ENCODE measurements around the gene ASIC4.

The ASIC4 gene, protein sequence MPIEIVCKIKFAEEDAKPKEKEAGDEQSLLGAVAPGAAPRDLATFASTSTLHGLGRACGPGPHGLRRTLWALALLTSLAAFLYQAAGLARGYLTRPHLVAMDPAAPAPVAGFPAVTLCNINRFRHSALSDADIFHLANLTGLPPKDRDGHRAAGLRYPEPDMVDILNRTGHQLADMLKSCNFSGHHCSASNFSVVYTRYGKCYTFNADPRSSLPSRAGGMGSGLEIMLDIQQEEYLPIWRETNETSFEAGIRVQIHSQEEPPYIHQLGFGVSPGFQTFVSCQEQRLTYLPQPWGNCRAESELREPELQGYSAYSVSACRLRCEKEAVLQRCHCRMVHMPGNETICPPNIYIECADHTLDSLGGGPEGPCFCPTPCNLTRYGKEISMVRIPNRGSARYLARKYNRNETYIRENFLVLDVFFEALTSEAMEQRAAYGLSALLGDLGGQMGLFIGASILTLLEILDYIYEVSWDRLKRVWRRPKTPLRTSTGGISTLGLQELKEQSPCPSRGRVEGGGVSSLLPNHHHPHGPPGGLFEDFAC

GRCh38 chr2:219514196-219514761 lies at the start of gene ASIC4:
Gene ASIC4, plus strand, starts transcription at chr2:219514482. Its CDS starts 243 bp downstream, at chr2:219514725.
- TF ChIP-seq, protein P1, sequence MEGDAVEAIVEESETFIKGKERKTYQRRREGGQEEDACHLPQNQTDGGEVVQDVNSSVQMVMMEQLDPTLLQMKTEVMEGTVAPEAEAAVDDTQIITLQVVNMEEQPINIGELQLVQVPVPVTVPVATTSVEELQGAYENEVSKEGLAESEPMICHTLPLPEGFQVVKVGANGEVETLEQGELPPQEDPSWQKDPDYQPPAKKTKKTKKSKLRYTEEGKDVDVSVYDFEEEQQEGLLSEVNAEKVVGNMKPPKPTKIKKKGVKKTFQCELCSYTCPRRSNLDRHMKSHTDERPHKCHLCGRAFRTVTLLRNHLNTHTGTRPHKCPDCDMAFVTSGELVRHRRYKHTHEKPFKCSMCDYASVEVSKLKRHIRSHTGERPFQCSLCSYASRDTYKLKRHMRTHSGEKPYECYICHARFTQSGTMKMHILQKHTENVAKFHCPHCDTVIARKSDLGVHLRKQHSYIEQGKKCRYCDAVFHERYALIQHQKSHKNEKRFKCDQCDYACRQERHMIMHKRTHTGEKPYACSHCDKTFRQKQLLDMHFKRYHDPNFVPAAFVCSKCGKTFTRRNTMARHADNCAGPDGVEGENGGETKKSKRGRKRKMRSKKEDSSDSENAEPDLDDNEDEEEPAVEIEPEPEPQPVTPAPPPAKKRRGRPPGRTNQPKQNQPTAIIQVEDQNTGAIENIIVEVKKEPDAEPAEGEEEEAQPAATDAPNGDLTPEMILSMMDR (IDR thresholded peaks at IDR 0.05; ENCODE audit: low read depth, low read length, missing control alignments): no peak
- Histone ChIP-seq H3K27me3 (replicated peaks) (peaks cover 71% of the 10 kb centered on the region), H3K4me3 (ENCODE audit: low read depth, low read length) (no peak within 1 kb of the TSS), H3K36me3 (replicated peaks) (no peaks in the 10 kb centered on the region), H3K27ac (no peak within 1 kb of the TSS)
- in situ Hi-C loops (cut with HindIII; ENCODE audit: low pct_ligation_motif_present, low sequenced_read_pairs): no loop called here
- no peak for DNase-seq

DNA sequence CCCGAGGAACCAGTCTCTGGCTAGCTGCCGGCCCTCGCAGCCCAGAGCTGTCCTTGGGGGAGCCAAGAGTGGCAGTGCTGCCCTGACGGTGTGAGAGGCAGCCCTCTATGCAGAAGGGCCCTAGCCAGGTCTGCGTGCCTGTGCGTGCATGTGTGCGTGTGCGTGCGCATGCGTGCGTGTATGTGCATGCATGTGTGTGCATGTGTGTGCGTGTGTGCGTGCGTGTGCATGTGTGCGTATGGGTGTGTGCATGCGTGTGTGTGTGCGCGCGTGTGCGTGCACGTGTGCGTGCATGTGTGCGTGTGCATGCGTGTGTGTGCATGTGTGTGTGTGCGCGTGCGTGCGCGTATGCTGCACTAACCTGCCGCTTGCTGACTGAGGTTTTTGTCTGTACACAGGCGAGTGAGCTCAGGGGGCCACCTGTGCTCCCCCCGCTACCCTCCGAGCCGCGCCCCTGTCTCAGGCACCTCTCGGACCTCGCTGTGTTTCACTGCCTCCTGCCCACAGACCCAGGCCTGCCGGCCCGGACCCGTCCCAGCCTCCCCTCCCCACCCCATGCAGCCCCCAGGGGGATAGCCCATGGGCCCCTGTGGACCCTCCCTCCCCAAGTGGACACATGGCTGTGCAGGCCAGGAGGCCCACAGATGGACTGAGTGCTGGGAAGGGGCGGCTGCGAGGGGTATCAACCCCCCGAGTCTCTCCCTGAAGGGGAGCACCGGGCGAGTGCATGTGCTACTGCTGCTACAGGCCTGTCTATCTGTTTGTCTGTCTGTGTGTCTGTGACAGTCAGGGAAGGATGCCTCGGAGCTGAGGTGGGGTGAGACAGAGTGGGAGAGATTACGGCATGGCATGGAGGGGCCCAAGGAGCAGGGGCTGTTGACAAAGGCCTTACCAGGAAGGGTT lies 48.4 kb upstream of the ASIC4 start:
- TF ChIP-seq, protein P1 (IDR thresholded peaks at IDR 0.05; ENCODE audit: low read depth, low read length, missing control alignments): no peak
- in situ Hi-C loops (cut with HindIII; ENCODE audit: low pct_ligation_motif_present, low sequenced_read_pairs): no loop called here
- H3K27me3 ChIP-seq (replicated peaks): no peaks in the 10 kb centered on the region
- H3K36me3 ChIP-seq (replicated peaks): no peaks in the 10 kb centered on the region
- no peak overlapping the region for H3K27ac ChIP-seq
- DNase-seq: no peak
- no peak overlapping the region for H3K4me3 ChIP-seq (ENCODE audit: low read depth, low read length)

- no peak for DNase-seq
- TF ChIP-seq, protein P1 (IDR thresholded peaks at IDR 0.05; ENCODE audit: low read depth, low read length, missing control alignments): no peak
- Histone ChIP-seq H3K36me3 (replicated peaks) (no peaks in the 10 kb centered on the region), H3K27ac (no peak overlapping the region), H3K27me3 (replicated peaks) (no peaks in the 10 kb centered on the region), H3K4me3 (ENCODE audit: low read depth, low read length) (no peak overlapping the region)
- in situ Hi-C loops (cut with HindIII; ENCODE audit: low pct_ligation_motif_present, low sequenced_read_pairs): no loop called here
Measured at GRCh38 chr2:219466816-219467735, 47.2 kb upstream of the ASIC4 start.

GRCh38 chr2:219467736-219468075 lies 46.6 kb upstream of the ASIC4 start:
- TF ChIP-seq, protein P1 (IDR thresholded peaks at IDR 0.05; ENCODE audit: low read depth, low read length, missing control alignments): no peak
- no peaks in the 10 kb centered on the region for H3K36me3 ChIP-seq (replicated peaks)
- H3K27me3 ChIP-seq (replicated peaks): no peaks in the 10 kb centered on the region
- in situ Hi-C loops (cut with HindIII; ENCODE audit: low pct_ligation_motif_present, low sequenced_read_pairs): no loop called here
- H3K27ac ChIP-seq: no peak overlapping the region
- no peak overlapping the region for H3K4me3 ChIP-seq (ENCODE audit: low read depth, low read length)
- no peak for DNase-seq
